Cortex of kidney (tissue), 1 donor: ENCODE data around the gene PROM1.

Source experiments
- DNase-seq: peaks from one replicate; lab custom pipeline; 2025; lab: John Stamatoyannopoulos, UW

Gene PROM1

GRCh38 chr4:16027114-16027513 lies 56.7 kb downstream of the PROM1 start:
- no peak for DNase-seq

GRCh38 chr4:16026160-16026761 lies 57.6 kb downstream of the PROM1 start:
- no peak for DNase-seq

- no peak for DNase-seq
Measured at GRCh38 chr4:16025268-16025667, 58.6 kb downstream of the PROM1 start.

GRCh38 chr4:16023776-16024408 lies 59.9 kb downstream of the PROM1 start:
- DNase-seq = no peak

- no peak for DNase-seq
Measured at GRCh38 chr4:16021804-16022560, 61.8 kb downstream of the PROM1 start.

- DNase-seq = no peak
Measured at GRCh38 chr4:16019649-16020048, 64.2 kb downstream of the PROM1 start.

- DNase-seq = no peak
Measured at GRCh38 chr4:16018841-16019240, 65.0 kb downstream of the PROM1 start.

GRCh38 chr4:16018061-16018676 lies 65.7 kb downstream of the PROM1 start:
- DNase-seq = no peak

- DNase-seq = no peak
Measured at GRCh38 chr4:16016536-16016935, 67.3 kb downstream of the PROM1 start.

- no peak for DNase-seq
Measured at GRCh38 chr4:16011173-16011572, 72.7 kb downstream of the PROM1 start.

- no peak for DNase-seq
Measured at GRCh38 chr4:16009153-16009552, 74.7 kb downstream of the PROM1 start.

GRCh38 chr4:16007471-16008095 lies 76.2 kb downstream of the PROM1 start:
- no peak for DNase-seq

- DNase-seq = no peak
Measured at GRCh38 chr4:16006771-16007446, 76.9 kb downstream of the PROM1 start.

GRCh38 chr4:16005676-16006075 lies 78.1 kb downstream of the PROM1 start:
- no peak for DNase-seq

GRCh38 chr4:16001484-16001858 lies 82.4 kb downstream of the PROM1 start:
- no peak for DNase-seq

GRCh38 chr4:16000708-16001483 lies 82.9 kb downstream of the PROM1 start:
- no peak for DNase-seq

GRCh38 chr4:15996773-15997172 lies 87.0 kb downstream of the PROM1 start:
- no peak for DNase-seq

GRCh38 chr4:15995826-15996225 lies 88.0 kb downstream of the PROM1 start:
- DNase-seq = no peak

- DNase-seq = no peak
Measured at GRCh38 chr4:15992167-15992485, 91.7 kb downstream of the PROM1 start.

GRCh38 chr4:15990570-15991285 lies 93.1 kb downstream of the PROM1 start:
- DNase-seq = no peak

GRCh38 chr4:15989424-15989823 lies 94.4 kb downstream of the PROM1 start:
- no peak for DNase-seq
